Left lobe of liver (tissue), 2 donors: ENCODE measurements around the gene GNG4. TPM values are rescaled to one million over a fixed set of nuclear protein-coding genes. Genes with fewer than 3 reads are reported as not detected.

Experiments
- ATAC-seq: fragments of 200-7000 bp; cut with Tn5 transposase; one replicate; pipeline ENCODE4 v1.9.1; 2020; ENCODE audit warnings: mild to moderate bottlenecking, moderate library complexity
- DNase-seq: peaks from one replicate; pipeline ENCODE4 v3.0.0-alpha.2; 2020; ENCODE audit warnings: low spot score
- total RNA-seq: library from RNA; stranded (reverse); gene quantifications from one replicate; pipeline ENCODE4 v1.2.1, GENCODE V29; 2021
- donor health status: DM: no; HTN: no; CAD: no; lungs with moderate emphysema.
- donor health status: DM: no; HTN: yes; CAD: no.

Gene GNG4
- total RNA-seq, 1 donor from 2014 or later, result not detected

DNA sequence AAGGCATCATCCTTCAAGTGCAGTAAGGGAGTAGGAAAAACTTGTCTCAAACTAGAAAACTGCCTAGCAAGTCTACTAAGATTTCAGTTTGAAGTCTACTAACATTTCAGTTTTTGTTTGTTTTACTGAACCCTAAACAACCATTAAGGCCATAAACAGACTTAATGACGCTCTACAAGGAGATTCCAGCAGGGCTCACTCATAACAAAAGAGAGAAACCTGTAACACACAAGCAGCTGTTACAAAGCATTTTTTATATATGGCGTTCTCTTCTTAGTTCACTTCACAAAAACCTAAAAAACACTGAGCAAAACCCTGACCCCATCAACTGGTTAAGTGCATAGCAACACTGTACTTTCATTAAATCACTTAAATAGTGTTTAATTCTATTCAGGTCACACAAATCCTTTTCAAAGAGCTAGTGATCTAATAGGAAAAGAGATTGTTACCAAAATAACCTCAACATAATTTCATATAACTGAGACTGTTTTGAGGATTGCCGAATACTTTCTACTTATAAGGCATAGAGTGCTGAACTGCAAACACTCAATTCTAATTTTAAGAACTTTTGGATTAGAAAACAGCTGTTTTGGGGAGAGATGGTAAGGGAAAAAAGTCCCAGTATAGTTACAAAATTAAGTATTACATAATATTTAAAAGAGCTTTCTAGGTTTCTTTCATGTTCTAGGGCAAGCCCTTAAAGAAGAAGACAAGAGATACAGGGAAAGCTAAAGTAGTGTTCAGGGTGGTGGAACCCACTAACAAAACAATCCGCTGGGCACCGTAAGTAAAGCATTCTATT is 146.8 kb downstream of the GNG4 start:
- no peak for DNase-seq
- no peak for ATAC-seq

DNA sequence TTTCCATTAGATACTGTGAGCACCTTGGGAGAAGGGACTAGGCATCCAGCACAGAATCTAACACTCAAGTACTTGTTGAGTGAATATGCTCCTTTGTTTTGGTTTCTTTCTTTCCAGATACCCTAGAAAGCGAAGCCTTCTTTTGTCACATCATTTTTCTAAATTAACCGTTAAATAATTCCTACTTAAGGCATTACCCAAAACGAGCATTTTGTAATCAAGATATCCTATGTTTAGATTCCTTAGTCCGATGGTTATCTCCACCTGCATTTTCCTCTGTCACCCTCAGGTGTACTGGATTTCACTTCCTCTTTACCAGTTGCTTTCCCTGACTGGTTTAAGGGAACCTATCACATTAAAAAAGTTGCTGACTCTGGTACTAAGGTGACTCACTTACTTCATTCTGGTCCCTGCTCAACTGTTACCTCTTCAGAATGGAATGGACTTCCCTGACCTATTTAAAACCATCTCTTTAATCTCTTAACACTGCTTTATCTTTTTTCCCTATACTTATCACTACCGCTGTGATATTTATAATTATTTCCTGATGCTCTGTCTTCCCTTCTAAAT is 148.5 kb downstream of the GNG4 start:
- ATAC-seq, result no peak
- no peak for DNase-seq

Other genes with a start within 250 kb of the GNG4 start
- gene B3GALNT2, start 145.3 kb downstream of the GNG4 start, total RNA-seq, result 8.9 TPM
- 12.2 TPM for gene LYST, start 217.1 kb upstream of the GNG4 start, total RNA-seq